Type B pancreatic cell (in vitro differentiated cells): Measurements from ENCODE around the gene RMDN3. TPM values are rescaled to one million over a fixed set of nuclear protein-coding genes. Genes with fewer than 3 reads are reported as not detected.

ENCODE experiments used
- DNase-seq: peaks from one replicate; pipeline ENCODE4 v3.0.0; 2021; ENCODE audit warnings: mixed read lengths; ENCODE audit not compliant: unreplicated experiment; ENCODE audit errors: extremely low spot score
- H3K27ac Mint-ChIP-seq: 2 replicates; pipeline ENCODE4 v1.8.0; 2021; ENCODE audit warnings: mild to moderate bottlenecking, mixed read lengths
- H3K27me3 Mint-ChIP-seq: 2 replicates; pipeline ENCODE4 v1.8.0; 2021; ENCODE audit warnings: mixed read lengths
- H3K36me3 Mint-ChIP-seq: 2 replicates; pipeline ENCODE4 v1.8.0; 2021; ENCODE audit warnings: mixed read lengths
- H3K4me1 Mint-ChIP-seq: one replicate; pipeline ENCODE4 v1.8.0; 2021; ENCODE audit warnings: mixed read lengths; ENCODE audit not compliant: unreplicated experiment
- H3K4me3 Mint-ChIP-seq: 2 replicates; pipeline ENCODE4 v1.8.0; 2021; ENCODE audit warnings: mild to moderate bottlenecking, mixed read lengths
- H3K9me3 Mint-ChIP-seq: 2 replicates; pipeline ENCODE4 v1.8.0; 2021; ENCODE audit warnings: mixed read lengths
- CTCF ChIP-seq: fragments of 200-600 bp; sonication (generic); conservative IDR thresholded peaks from 2 replicates; pipeline ENCODE4 v1.5.0; 2021; ENCODE audit warnings: antibody characterized with exemption, mild to moderate bottlenecking
- total RNA-seq: library from RNA; stranded (reverse); gene quantifications from 2 replicates; pipeline ENCODE4 v1.2.1, GENCODE V29; 2021; ENCODE audit warnings: low replicate concordance

The RMDN3 gene
- total RNA-seq, 1 donor from 2014 or later: 32.0 TPM

DNA sequence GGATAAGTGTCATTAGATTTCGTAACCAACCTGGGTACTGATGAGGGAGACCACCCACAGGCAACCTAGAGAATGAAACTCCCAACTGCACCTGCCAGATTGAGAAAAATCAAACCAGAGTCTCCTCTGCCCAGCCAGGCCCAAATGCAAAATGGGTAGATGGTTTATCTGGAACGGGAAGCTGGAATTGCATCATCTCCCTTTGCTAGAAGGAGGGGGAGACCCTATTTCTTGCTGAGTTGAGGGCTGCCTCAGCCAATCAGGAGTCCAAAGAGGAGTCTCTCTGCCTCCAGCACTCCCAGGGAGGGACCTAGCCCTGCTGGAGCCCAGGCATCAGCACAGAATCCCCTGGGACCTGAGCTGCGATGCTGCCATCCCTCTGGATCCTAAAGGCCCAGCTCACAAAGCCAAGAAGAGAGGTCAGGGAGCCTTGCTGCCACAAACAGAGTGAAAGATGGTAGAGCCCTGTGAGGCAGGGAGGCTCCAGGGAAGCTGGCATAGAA lies 8.1 kb downstream of the RMDN3 start:
- H3K9me3 Mint-ChIP-seq: no peaks in the 10 kb centered on the region
- H3K36me3 Mint-ChIP-seq: peaks cover 3% of the 10 kb centered on the region
- no peak overlapping the region for H3K4me3 Mint-ChIP-seq
- H3K27ac Mint-ChIP-seq: peak overlapping the region; percentile 6
- H3K27me3 Mint-ChIP-seq: no peaks in the 10 kb centered on the region
- DNase-seq: no peak
- peaks cover 16% of the 10 kb centered on the region for H3K4me1 Mint-ChIP-seq
- TF ChIP-seq CTCF: no peak

DNA sequence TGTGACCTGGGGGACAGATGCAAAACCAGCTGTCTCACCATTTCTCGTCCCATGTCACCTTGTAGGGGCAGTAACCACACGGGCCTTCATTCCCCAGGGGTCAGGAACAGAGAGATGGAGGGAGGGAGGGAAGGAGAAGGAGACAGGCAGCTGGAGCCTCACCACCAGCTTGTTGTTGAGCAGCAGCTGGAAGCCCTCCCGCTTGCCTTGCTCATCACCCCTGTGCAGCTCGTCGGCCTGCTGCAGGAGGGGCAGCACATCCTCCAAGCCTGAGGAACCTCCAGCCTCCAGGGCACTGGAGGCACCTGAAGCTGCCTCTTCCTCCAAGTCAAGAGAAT lies 10.3 kb downstream of the RMDN3 start:
- Mint-ChIP-seq H3K27me3 (no peaks in the 10 kb centered on the region), H3K9me3 (no peaks in the 10 kb centered on the region), H3K27ac (no peak overlapping the region), H3K36me3 (peaks cover 3% of the 10 kb centered on the region), H3K4me3 (no peak overlapping the region), H3K4me1 (peaks cover 16% of the 10 kb centered on the region)
- no peak for TF ChIP-seq CTCF
- no peak for DNase-seq

DNA sequence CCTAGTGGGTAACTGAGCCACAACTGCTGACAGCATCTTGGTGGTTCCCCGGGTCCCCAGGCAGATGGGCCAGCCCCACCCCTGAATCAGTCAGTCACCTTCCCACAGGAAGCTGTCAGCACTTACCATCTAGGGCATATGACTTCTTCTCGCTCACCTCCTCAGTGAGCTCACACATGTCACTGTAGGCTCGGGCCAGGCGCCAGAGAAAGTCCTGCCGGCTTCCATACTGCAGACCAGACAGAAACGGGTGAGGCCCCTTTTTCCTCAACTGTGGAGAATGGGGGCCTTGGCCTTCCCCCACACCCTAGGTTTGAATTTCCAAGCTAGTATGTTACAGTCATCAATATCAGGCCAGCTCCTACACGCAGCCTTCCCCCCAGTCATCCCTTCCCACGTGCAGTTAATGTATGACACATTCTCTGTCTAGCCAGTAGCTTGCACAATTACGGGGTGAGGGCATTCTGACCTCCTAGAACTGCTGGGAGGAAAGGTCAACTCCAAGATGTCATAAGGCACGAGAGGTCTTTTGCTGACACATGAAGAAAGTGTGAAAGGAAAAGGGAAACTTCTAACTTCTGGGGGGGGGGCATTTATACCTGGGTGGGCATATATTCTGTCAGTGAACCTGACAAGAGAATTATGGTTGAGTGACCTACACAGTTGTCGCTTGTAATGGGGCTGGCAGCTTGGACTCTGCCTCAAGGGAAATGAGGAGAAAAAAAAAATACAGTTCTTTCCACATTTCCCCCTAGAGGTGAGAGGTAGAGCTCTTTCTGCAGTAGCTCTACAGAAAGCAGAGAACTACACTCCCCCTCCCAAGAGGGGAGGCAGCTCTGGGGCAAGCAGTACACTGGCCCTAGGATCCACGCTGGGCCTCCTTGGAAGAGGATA lies 10.9 kb downstream of the RMDN3 start:
- DNase-seq: no peak
- peaks cover 16% of the 10 kb centered on the region for H3K4me1 Mint-ChIP-seq
- no peaks in the 10 kb centered on the region for H3K9me3 Mint-ChIP-seq
- no peak overlapping the region for H3K27ac Mint-ChIP-seq
- no peak overlapping the region for H3K4me3 Mint-ChIP-seq
- TF ChIP-seq CTCF: peak; percentile 53
- H3K36me3 Mint-ChIP-seq: peaks cover 3% of the 10 kb centered on the region
- H3K27me3 Mint-ChIP-seq: no peaks in the 10 kb centered on the region

DNA sequence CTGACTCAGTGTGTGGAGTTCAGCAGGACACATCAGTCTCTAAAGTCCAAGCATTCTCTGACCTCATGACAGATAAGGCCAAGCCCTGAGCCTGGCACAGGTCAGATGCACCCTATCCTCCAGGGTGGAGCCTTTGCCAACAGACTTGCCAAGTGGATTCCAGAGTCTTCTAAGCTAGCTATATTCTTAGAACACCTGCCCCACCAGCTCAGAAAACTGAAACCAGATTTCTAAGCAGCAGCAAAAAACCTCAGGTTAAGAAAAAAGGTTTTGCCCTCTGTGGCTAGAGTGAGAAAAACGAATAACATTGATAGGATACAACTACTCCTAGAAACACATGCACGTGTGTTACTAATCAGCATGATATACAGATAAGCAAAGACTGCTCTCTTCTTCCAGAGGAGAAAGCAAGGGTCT lies 11.6 kb downstream of the RMDN3 start:
- no peak for TF ChIP-seq CTCF
- Mint-ChIP-seq H3K9me3 (no peaks in the 10 kb centered on the region), H3K36me3 (peaks cover 3% of the 10 kb centered on the region), H3K27me3 (no peaks in the 10 kb centered on the region), H3K4me3 (no peak overlapping the region), H3K4me1 (peaks cover 16% of the 10 kb centered on the region), H3K27ac (no peak overlapping the region)
- no peak for DNase-seq

GRCh38 chr15:40739854-40740253 lies 15.2 kb downstream of the RMDN3 start:
- H3K4me3 Mint-ChIP-seq: no peak overlapping the region
- H3K27me3 Mint-ChIP-seq: no peaks in the 10 kb centered on the region
- peaks cover 6% of the 10 kb centered on the region for H3K4me1 Mint-ChIP-seq
- no peak for DNase-seq
- peaks cover 3% of the 10 kb centered on the region for H3K36me3 Mint-ChIP-seq
- no peak for TF ChIP-seq CTCF
- H3K9me3 Mint-ChIP-seq: no peaks in the 10 kb centered on the region
- H3K27ac Mint-ChIP-seq: no peak overlapping the region
